Raji (cell line): ENCODE measurements around the gene CEMIP.

ENCODE experiments used
- POLR2A ChIP-seq: IDR thresholded peaks from 2 replicates; pipeline ENCODE4 v1.6.1; 2011; ENCODE audit warnings: low read depth, low read length, control low read depth; ENCODE audit not compliant: insufficient read depth

Gene CEMIP

DNA sequence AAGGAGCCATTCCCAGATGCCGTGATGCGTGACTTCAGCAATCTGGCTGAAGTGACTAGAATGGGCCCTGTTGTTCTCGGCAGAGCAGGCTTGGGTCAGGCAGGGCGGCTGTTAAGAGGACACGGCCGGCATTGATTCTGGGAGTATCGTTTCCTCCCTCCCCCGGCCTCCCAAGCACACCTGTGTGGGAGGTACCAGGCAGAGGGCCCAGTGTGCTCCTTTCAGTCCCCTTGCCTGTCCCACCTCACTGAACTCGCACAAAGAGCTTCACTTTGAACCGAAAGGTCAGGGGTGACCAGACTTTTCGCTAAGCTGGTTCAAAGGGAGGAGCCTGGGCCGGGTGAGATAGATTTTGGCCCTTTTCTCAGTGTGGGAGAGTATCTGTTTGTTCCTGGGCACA lies 92.7 kb downstream of the CEMIP start:
- TF ChIP-seq POLR2A, result no peak

GRCh38 chr15:80873366-80873952 lies 94.3 kb downstream of the CEMIP start:
- no peak for TF ChIP-seq POLR2A

DNA sequence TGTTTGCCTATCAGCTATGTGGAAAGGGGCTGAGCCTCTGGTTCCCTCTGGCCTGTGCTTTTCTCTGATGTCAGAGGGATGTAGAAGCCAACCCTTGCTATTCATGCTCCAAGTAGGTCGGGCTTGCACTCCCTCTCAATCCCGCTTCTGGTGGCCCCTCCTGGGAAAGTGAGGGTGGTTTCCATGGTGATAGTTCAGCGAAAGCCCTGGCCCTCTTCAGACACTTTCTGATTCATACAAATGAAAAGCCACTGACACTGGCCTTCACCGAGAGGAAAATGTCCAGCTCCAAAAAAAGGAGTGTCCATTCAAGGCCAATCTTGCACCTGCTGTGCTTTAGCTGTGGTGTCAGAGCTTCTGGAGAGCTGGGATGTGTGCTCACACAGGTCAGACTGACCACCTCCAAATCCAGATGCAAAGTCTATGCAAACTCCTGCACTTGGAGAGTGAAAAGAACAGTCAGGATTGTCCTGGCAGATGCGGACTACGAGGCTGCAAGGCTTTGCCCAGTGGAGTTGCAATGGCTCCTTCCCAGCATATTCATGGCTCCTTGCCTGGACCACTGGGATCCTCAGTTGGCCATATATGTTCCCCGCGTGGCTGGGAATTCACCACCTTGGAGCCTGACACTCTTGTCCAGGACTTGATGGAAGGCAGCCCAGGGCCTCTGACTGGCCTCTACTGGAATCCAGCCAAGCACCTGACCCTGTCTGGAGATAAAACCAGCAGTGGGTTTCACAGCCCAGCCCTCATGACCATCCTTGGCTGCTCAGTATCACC lies 96.6 kb downstream of the CEMIP start:
- TF ChIP-seq POLR2A, result no peak

GRCh38 chr15:80876348-80876674 lies 97.1 kb downstream of the CEMIP start:
- TF ChIP-seq POLR2A, result no peak

- TF ChIP-seq POLR2A, result no peak
These were observed 99.2 kb downstream of the CEMIP start for GRCh38 chr15:80878242-80878866.

DNA sequence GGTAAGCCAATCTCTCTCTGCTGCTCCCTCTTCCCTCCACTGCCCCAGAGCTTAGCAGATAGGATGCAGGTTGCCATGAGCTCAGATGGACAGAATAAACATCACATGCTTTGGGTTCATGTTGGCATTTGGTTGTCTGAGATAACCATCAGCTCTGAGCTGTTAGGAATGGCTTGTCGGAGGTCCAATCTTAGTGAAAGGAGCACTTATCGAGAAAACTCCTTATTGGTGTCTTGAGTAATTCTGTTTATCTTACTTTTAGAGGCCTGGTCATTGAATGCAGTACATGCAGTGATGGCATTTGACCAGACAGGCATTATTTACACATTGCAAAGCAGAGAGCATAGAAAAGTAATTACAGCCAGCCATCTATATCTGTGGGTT lies 99.7 kb downstream of the CEMIP start:
- TF ChIP-seq POLR2A, result no peak

- TF ChIP-seq POLR2A, result no peak
These were observed 100.9 kb downstream of the CEMIP start for GRCh38 chr15:80880086-80880485.

- TF ChIP-seq POLR2A, result no peak
These were observed 104.5 kb downstream of the CEMIP start for GRCh38 chr15:80883641-80884040.

- TF ChIP-seq POLR2A, result no peak
These were observed 105.9 kb downstream of the CEMIP start for GRCh38 chr15:80885016-80885579.

- TF ChIP-seq POLR2A, result no peak
These were observed 108.0 kb downstream of the CEMIP start for GRCh38 chr15:80887148-80887547.

DNA sequence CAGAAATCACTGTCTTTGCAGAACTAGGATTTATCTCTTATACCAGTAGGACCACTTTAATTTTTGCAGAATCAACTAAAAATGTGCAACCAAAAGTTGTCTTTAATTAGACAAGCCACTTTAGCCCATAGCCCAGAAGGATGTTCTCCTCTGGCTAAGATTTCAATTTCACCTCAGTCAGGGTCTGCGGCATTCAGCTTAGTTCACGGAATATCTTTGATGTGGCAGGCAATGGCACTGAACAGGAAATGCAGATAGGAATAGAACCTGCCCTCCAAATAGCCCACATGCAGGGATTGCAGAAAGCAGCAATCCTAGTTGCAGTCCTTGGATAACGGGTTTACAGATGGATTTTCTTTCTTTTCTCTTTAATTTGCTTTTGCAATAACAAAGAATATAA lies 109.7 kb downstream of the CEMIP start:
- no peak for TF ChIP-seq POLR2A

GRCh38 chr15:80890341-80891005 lies 111.3 kb downstream of the CEMIP start:
- no peak for TF ChIP-seq POLR2A

DNA sequence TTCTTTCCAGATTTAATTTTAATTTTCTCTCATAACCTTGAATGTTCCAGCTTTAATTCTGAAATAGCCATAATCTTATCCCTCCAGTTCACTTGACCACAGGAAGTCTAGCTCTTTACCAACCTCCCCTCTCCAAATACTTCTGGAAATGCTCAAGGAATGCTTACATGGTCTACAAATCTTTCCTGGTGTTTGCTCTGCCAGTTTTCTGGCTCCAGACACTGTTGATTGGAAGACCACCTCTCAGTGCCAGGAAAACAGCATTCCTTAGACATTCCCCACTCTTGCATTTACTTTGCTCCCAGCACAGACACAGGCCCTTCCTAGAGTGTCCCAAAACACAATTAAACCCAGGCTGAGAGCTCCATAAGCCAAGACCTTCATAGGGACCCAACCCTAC lies 111.8 kb downstream of the CEMIP start:
- TF ChIP-seq POLR2A, result no peak

- TF ChIP-seq POLR2A, result no peak
These were observed 113.2 kb downstream of the CEMIP start for GRCh38 chr15:80892414-80892813.

GRCh38 chr15:80893777-80894176 lies 114.6 kb downstream of the CEMIP start:
- no peak for TF ChIP-seq POLR2A

DNA sequence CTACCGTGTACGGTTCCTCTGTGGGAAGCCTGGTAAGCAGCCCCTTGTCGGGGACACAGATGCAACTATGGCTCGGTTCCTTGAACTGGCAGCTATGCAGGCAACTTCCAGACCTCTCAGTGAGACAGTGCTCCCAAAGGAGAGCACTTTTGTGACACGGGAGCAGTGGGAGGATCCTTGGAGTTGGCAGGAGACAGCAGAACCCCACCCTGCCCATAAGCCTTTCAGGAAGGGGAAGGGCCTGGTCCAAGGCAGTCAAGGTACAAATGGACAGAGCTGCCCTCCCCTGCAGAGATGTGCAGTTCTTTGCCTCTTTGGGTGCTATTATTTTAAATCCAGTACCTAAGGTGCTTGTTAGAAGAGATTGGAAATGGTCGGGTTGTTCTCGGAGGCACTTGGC lies 115.9 kb downstream of the CEMIP start:
- no peak for TF ChIP-seq POLR2A
